Mammary epithelial cell (primary cell): Measurements from ENCODE around the gene SLC25A39.

Experiments used
- CTCF ChIP-seq, 2 donors: IDR thresholded peaks in 1 of 2; conservative IDR thresholded peaks in 1 of 2; 2 replicates each; pipeline ENCODE4 v1.5.1; 2011 to 2012; ENCODE audit warnings: inconsistent platforms in 2 of 2, low read length in 2 of 2, mild to moderate bottlenecking in 2 of 2, control low read depth in 1 of 2, low read depth in 1 of 2; ENCODE audit not compliant: insufficient read depth in 1 of 2; ENCODE audit errors: extremely low read depth in 1 of 2
- EZH2 ChIP-seq: IDR thresholded peaks from 2 replicates; pipeline ENCODE4 v1.6.1; 2012; ENCODE audit warnings: low read length, inconsistent platforms, borderline replicate concordance

- TF ChIP-seq CTCF (conservative IDR thresholded peaks at IDR 0.05 in 1 of 2, IDR thresholded peaks at IDR 0.05 in 1 of 2; ENCODE audit: extremely low read depth in 1 of 2, insufficient read depth in 1 of 2, low read depth in 1 of 2, low read length in 2 of 2) (no peak), EZH2 (no peak)
Observed at GRCh38 chr17:44312396-44313104, 12.1 kb downstream of the SLC25A39 start.
